Testis (tissue), 3 donors: ENCODE results near the gene CEACAM18. TPM values are rescaled to one million over a fixed set of nuclear protein-coding genes. Genes with fewer than 3 reads are reported as not detected.

Source experiments
- DNase-seq: peaks from one replicate; pipeline ENCODE4 v3.0.0-alpha.2; 2019
- H3K27ac ChIP-seq, 2 donors: fragments of 200-600 bp; sonication (generic); one replicate each; pipeline ENCODE4 v1.5.1; 2019
- H3K27me3 ChIP-seq: fragments of 200-600 bp; sonication (generic); one replicate; pipeline ENCODE4 v1.5.1; 2019
- H3K36me3 ChIP-seq: fragments of 200-600 bp; sonication (generic); one replicate; pipeline ENCODE4 v1.5.1; 2017; ENCODE audit warnings: low read depth; ENCODE audit errors: missing control alignments
- H3K4me1 ChIP-seq: fragments of 200-600 bp; sonication (generic); one replicate; pipeline ENCODE4 v1.5.1; 2019
- H3K4me3 ChIP-seq, 2 donors: fragments of 200-600 bp; sonication (generic); one replicate each; pipeline ENCODE4 v1.5.1; 2017 to 2019
- H3K9me3 ChIP-seq: fragments of 200-600 bp; sonication (generic); one replicate; pipeline ENCODE4 v1.5.1; 2017
- POLR2A ChIP-seq: fragments of 450-650 bp; IDR thresholded peaks from one replicate; pipeline ENCODE4 v1.6.1; 2017; ENCODE audit warnings: antibody characterized with exemption, mild to moderate bottlenecking, moderate library complexity
- WGBS, 2 donors: methylation state at CpG; one replicate each; pipeline ENCODE4 v1.1.5; 2018; 5-methylcytosine and 5-hydroxymethylcytosine counted together
- intact Hi-C: fragments of 100-400 bp; cut with DNase I; formaldehyde crosslinking; loops from one replicate; pipeline ENCODE4 v1.15.1; 2023; ENCODE audit warnings: low total_unique reads
- polyA plus RNA-seq: library from polyadenylated mRNA; stranded (reverse); fragments of 350-450 nt; fragmentation: Illumina TruSeq; extraction: RNeasy Lipid Tissue Mini Kit (QIAGEN cat#74804); gene quantifications from one replicate; pipeline ENCODE4 v1.2.3, GENCODE V29; 2014; ENCODE audit warnings: low read depth, low replicate concordance; ENCODE audit not compliant: insufficient read depth
- total RNA-seq, 2 donors: library from RNA; depleted of rRNA; stranded (reverse); fragments of >200 nt; gene quantifications; one replicate each; pipeline ENCODE4 v1.2.3, GENCODE V29; 2016
- TF ChIP-seq, protein P1 (sequence below), 3 experiments: fragments of 450-650 bp in 2 of 3; fragments of 200-600 bp in 1 of 3; sonication (generic) in 1 of 3; IDR thresholded peaks; one replicate each; pipeline ENCODE4 v1.5.1; 2016 to 2019; ENCODE audit warnings: antibody characterized with exemption in 3 of 3, mild to moderate bottlenecking in 2 of 3, moderate library complexity in 1 of 3

The CEACAM18 gene
- total and polyA plus RNA-seq, 3 donors from 2014 or later: not detected

DNA sequence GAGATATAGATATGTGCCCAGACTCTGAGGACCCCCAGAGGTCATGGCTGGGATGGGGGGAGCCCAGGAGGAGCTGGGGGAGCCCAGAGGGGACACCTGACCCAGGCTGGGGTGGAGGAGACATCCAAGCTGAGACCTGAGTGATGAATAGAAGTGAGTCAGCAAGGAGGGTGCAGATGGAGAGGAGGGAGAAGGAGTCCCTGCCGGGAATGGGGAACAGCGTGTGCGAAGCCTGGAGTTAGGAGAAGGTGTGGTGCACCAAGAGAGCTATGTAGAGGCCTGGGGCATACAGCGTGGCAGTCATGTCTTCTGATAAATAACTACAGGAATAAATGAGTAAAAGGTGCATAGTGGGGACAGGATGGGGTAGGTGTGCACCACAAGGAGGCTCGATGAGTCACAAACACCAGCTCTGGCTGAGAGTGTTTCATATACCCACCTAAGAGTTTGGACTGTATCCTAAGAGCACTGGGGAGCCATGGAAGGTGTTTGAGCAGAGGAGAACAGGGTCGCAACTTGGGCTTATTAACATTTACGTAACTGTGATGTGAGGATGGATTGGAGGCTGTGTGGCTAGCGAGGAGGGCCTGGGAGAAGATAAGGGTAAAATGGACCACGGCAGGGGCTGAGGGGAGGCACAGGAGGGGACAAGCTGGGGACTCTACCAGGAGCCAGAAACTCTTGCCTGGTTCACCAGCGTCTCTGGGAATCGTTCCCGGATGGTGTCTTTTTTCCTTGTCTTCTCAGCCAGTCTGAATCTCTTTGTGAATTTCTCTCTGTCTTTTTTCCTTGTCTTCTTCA is 1.4 kb downstream of the CEACAM18 start:
- Histone ChIP-seq H3K4me1 (no peaks in the 10 kb centered on the region), H3K4me3 (no peak overlapping the region), H3K27me3 (no peaks in the 10 kb centered on the region), H3K27ac (no peak overlapping the region), H3K36me3 (no peaks in the 10 kb centered on the region), H3K9me3 (no peaks in the 10 kb centered on the region)
- WGBS, 2 donors: 81 to 86% methylated on average over 12 of the region's 12 CpGs
- TF ChIP-seq, protein P1, sequence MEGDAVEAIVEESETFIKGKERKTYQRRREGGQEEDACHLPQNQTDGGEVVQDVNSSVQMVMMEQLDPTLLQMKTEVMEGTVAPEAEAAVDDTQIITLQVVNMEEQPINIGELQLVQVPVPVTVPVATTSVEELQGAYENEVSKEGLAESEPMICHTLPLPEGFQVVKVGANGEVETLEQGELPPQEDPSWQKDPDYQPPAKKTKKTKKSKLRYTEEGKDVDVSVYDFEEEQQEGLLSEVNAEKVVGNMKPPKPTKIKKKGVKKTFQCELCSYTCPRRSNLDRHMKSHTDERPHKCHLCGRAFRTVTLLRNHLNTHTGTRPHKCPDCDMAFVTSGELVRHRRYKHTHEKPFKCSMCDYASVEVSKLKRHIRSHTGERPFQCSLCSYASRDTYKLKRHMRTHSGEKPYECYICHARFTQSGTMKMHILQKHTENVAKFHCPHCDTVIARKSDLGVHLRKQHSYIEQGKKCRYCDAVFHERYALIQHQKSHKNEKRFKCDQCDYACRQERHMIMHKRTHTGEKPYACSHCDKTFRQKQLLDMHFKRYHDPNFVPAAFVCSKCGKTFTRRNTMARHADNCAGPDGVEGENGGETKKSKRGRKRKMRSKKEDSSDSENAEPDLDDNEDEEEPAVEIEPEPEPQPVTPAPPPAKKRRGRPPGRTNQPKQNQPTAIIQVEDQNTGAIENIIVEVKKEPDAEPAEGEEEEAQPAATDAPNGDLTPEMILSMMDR (IDR thresholded peaks at IDR 0.05): no peak
- no peak for DNase-seq
- intact Hi-C loops: no loop called here

DNA sequence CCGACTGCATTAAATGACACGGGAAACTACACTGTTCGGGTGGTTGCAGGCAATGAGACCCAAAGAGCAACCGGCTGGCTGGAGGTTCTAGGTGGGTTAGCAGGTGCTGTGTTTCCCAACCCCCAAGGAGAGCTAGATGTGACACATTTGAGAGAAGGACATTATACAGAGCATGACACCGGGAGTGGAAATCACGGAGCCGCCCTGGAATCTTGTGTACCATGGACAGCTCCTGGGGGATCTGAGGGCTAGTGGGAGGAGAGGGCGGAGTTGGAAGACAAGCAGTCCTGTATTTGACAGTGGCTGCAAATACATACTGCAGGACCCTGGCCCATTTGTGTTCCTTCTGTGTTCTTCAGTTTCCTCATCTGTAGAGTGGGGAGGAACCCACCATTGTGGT is 2.3 kb downstream of the CEACAM18 start:
- TF ChIP-seq, protein P1 (IDR thresholded peaks at IDR 0.05): no peak
- no peak for TF ChIP-seq POLR2A
- DNase-seq: peak; percentile 25
- intact Hi-C loops: no loop called here

DNA sequence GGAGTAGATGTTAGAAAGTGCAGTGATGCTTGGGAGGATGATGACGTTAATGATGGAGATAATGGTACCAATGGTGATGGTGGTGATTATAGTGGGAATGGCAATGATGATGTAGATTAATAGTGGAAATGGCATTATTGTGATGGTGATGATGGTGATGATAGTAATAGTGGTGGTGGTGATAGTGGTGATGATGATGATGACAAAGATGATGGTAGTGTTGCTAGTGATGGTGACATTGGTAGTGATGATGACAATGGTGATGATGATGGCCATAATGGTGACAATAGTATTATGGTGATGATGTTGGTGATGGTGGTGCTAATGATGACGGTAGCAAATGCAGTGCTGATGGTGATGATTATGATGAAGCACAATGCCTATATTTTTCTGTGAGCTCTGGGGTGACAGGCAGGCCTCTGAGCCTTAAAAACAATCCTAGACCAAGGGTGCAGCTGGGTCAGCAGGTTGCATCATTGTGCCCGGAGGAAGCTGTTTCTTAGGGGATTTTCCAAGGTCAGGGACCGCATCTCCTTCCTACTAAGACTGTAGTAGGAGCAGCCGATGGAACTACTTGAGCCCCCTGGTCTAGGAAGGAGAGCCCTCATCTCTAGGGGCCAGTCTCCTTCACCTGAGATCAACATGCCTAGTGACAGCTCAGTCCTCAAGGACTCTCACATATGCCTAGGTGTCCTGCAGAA is 7.8 kb downstream of the CEACAM18 start:
- Histone ChIP-seq H3K4me3 (no peak overlapping the region), H3K36me3 (no peaks in the 10 kb centered on the region), H3K27me3 (no peaks in the 10 kb centered on the region), H3K27ac (no peak overlapping the region), H3K9me3 (no peaks in the 10 kb centered on the region), H3K4me1 (no peaks in the 10 kb centered on the region)
- DNase-seq: no peak
- TF ChIP-seq, protein P1 (IDR thresholded peaks at IDR 0.05): no peak
- TF ChIP-seq POLR2A: no peak
- 84 to 89% methylated on average over 4 to 5 of the region's 5 CpGs for WGBS, 2 donors
- intact Hi-C loops: no loop called here

More for the DNA sequence above, 2.3 kb downstream of the CEACAM18 start:
- no peaks in the 10 kb centered on the region for H3K27me3 ChIP-seq
- no peaks in the 10 kb centered on the region for H3K36me3 ChIP-seq
- no peak overlapping the region for H3K27ac ChIP-seq
- H3K4me3 ChIP-seq: no peak overlapping the region
- H3K4me1 ChIP-seq: no peaks in the 10 kb centered on the region
- H3K9me3 ChIP-seq: no peaks in the 10 kb centered on the region
- 30 to 36% methylated on average over 8 of the region's 8 CpGs for WGBS, 2 donors

DNA sequence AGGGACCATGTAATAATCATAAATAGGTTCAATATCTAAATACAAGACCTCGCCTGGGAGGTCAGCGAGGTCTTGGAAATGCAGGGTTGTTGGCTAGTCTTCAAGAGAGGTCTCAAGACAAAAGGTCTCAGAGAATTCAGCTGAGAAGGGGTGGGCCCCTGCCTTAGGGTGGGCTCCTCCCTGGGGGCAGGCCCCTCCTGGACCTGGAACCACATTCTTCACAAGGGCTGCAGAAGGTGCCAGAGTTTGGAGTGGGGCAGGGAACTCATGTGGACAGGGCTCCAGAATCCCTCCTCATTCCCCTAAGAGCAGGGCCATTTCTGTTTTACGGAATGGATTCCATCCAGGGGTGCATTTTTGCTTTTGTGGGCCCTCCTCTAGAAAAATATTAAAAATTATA is 10.2 kb downstream of the CEACAM18 start:
- TF ChIP-seq POLR2A: no peak
- TF ChIP-seq, protein P1 (IDR thresholded peaks at IDR 0.05): no peak
- Histone ChIP-seq H3K4me3 (no peak overlapping the region), H3K4me1 (no peaks in the 10 kb centered on the region), H3K9me3 (no peaks in the 10 kb centered on the region), H3K27me3 (no peaks in the 10 kb centered on the region), H3K36me3 (no peaks in the 10 kb centered on the region), H3K27ac (no peak overlapping the region)
- no peak for DNase-seq
- 72 to 75% methylated on average over 3 of the region's 3 CpGs for WGBS, 2 donors
- intact Hi-C loops: no loop called here
